D721Med (cell line): ENCODE results near the gene ABHD16B.

Experiments
- DNase-seq: peaks from one replicate; pipeline ENCODE4 v3.0.0; 2011; ENCODE audit warnings: low spot score; ENCODE audit not compliant: insufficient read length
- FAIRE-seq: peaks from 2 replicates; lab custom pipeline; 2011; peaks lifted over from hg19 to GRCh38; lab: Jason Lieb, UNC
- CTCF ChIP-seq: IDR thresholded peaks from 2 replicates; pipeline ENCODE4 v1.5.1; 2012; ENCODE audit warnings: mild to moderate bottlenecking, control low read depth; ENCODE audit not compliant: insufficient read depth; ENCODE audit errors: missing control alignments

The ABHD16B gene

GRCh38 chr20:63842258-63842657 is 19.0 kb upstream of the ABHD16B start:
- no peak for FAIRE-seq
- no peak for DNase-seq

GRCh38 chr20:63843222-63843621 is 18.1 kb upstream of the ABHD16B start:
- no peak for FAIRE-seq
- TF ChIP-seq CTCF = no peak
- no peak for DNase-seq

More at GRCh38 chr20:63842258-63842657, 19.0 kb upstream of the ABHD16B start:
- no peak for TF ChIP-seq CTCF

- FAIRE-seq = no peak
- DNase-seq = no peak
- TF ChIP-seq CTCF = no peak
These were observed 17.5 kb upstream of the ABHD16B start for GRCh38 chr20:63843778-63844177.

- FAIRE-seq = no peak
- no peak for TF ChIP-seq CTCF
- no peak for DNase-seq
These were observed 16.7 kb upstream of the ABHD16B start for GRCh38 chr20:63844511-63844991.

- FAIRE-seq = no peak
- no peak for TF ChIP-seq CTCF
- no peak for DNase-seq
These were observed 15.0 kb upstream of the ABHD16B start for GRCh38 chr20:63846128-63846771.

- no peak for FAIRE-seq
- no peak for DNase-seq
- no peak for TF ChIP-seq CTCF
These were observed 14.4 kb upstream of the ABHD16B start for GRCh38 chr20:63846888-63847236.

- DNase-seq = no peak
- FAIRE-seq = no peak
- TF ChIP-seq CTCF = no peak
These were observed 13.9 kb upstream of the ABHD16B start for GRCh38 chr20:63847237-63848002.
